ENCODE results near the gene LRRK1.

- TF ChIP-seq MAX (IDR thresholded peaks at IDR 0.05) (no peak), EP300 (IDR thresholded peaks at IDR 0.05; ENCODE audit: borderline replicate concordance) (no peak), YY1 (IDR thresholded peaks at IDR 0.05; ENCODE audit: low read depth) (no peak), RAD21 (IDR thresholded peaks at IDR 0.05; ENCODE audit: low read depth) (no peak), CEBPB (IDR thresholded peaks at IDR 0.05) (no peak), TEAD4 (IDR thresholded peaks at IDR 0.05) (no peak), TAF1 (IDR thresholded peaks at IDR 0.05; ENCODE audit: low read depth) (no peak), REST (IDR thresholded peaks at IDR 0.05; ENCODE audit: low read depth) (no peak), EGR1 (IDR thresholded peaks at IDR 0.05) (no peak), ZBTB7A (IDR thresholded peaks at IDR 0.05; ENCODE audit: low read depth) (no peak), CREB1 (IDR thresholded peaks at IDR 0.05; ENCODE audit: low read depth) (no peak)
- TF ChIP-seq, protein P1, sequence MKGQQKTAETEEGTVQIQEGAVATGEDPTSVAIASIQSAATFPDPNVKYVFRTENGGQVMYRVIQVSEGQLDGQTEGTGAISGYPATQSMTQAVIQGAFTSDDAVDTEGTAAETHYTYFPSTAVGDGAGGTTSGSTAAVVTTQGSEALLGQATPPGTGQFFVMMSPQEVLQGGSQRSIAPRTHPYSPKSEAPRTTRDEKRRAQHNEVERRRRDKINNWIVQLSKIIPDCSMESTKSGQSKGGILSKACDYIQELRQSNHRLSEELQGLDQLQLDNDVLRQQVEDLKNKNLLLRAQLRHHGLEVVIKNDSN (IDR thresholded peaks at IDR 0.05), result no peak
Measured at GRCh38 chr15:101086394-101087171, 167.4 kb downstream of the LRRK1 start.
